Motor neuron (in vitro differentiated cells): Measurements from ENCODE around the gene NOG. TPM values are rescaled to one million over a fixed set of nuclear protein-coding genes. Genes with fewer than 3 reads are reported as not detected.

Experiments
- ATAC-seq, 8 experiments: fragments of 200-7000 bp; cut with Tn5 transposase; replicated peaks in 6 of 8; 2 replicates each; pipeline ENCODE4 v1.8.0; 2021; ENCODE audit warnings: mild to moderate bottlenecking in 8 of 8, moderate library complexity in 8 of 8
- H3K27ac ChIP-seq, 2 donors: fragments of 250-450 bp; sonication (Bioruptor Pico); 2 replicates each; pipeline ENCODE4 v1.9.0; 2021; ENCODE audit warnings: antibody characterized with exemption in 2 of 2, mild to moderate bottlenecking in 2 of 2, moderate library complexity in 1 of 2
- H3K4me1 ChIP-seq, 2 donors: fragments of 250-450 bp; sonication (Bioruptor Pico); replicated peaks in 1 of 2; 2 replicates each; pipeline ENCODE4 v1.6.1; 2021; ENCODE audit warnings: antibody characterized with exemption in 2 of 2, mild to moderate bottlenecking in 2 of 2, moderate library complexity in 1 of 2
- H3K4me3 ChIP-seq, 5 donors: fragments of 250-450 bp; sonication (Bioruptor Pico); 2 replicates each; pipeline ENCODE4 v1.9.0; 2021; ENCODE audit warnings: antibody characterized with exemption in 5 of 5, mild to moderate bottlenecking in 5 of 5, moderate library complexity in 4 of 5
- WGBS, 10 experiments: fragments of 450-650 bp; shearing (Covaris generic); methylation state at CpG; one replicate each; pipeline ENCODE4 v1.0.0; 2022; 5-methylcytosine and 5-hydroxymethylcytosine counted together
- in situ Hi-C, 9 experiments: fragments of 400-800 bp; cut with MboI; loops; one replicate each; pipeline ENCODE4 v1.15.0; 2021; ENCODE audit warnings: low sequenced_read_pairs in 9 of 9, low pct_unique_long_range_greater_than_20kb in 2 of 9; ENCODE audit not compliant: unreplicated experiment in 9 of 9
- total RNA-seq, 8 experiments: library from RNA; unstranded; fragments of 300-600 nt; gene quantifications; 2 replicates each; pipeline versions ENCODE4 v1.2.3 to v1.2.4, GENCODE V29; 2022

The NOG gene
- total RNA-seq, 8 experiments from 2014 or later = 0.56 to 12.2 (median 3.8) TPM

DNA sequence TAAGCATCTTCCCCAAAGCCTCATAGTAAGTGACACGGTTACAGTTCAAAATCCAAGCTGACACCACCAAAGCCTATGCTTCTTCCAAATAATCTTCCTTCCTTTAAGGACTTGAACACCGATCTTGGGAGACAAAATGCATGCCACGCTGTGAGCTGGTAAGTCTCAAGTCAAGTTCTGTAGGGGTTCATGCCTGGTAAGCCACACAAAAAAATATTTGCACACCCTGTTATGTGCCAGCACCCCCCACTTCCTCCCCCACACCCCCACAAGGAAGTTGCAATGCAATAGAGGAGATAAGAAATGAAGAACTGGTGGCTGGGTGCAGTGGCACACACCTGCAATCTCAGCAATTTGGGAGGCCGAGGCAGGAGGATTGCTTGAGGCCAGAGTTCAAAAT is 5.6 kb downstream of the NOG start:
- ATAC-seq = no peak
- in situ Hi-C loops = loop anchor here in 4 of 9 experiments (25.0 kb wide), 3 partner anchors 88 to 338 kb away; no protein-coding TSS in a partner anchor

DNA sequence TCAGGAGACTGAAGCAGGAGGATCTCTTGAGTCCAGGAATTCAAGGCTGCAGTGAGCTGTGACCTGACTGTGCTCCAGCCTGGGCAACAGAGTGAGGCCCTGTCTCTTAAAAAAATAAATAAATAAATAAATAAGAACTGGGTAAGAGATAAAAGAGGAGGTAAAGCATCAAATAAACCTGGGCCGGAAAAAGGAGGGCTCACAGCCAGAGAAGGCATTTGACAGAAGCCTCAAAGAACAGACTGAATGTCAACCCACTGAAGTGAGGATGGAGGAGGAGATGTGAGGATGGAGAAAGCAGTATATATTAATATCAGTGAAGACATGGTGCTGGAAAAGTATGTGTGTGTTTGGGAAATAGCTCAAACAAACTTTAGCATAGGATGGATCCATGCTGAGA is 6.1 kb downstream of the NOG start:
- Histone ChIP-seq H3K4me3 (no peak overlapping the region), H3K4me1 (peaks cover 10 to 17% of the 10 kb centered on the region in 2 donors), H3K27ac (no peak overlapping the region)
- no peak for ATAC-seq
- 33 to 100% (median 100%) methylated on average over 1 of the region's 1 CpG; no CpG with 5 or more reads in 2 of the 10 experiments for WGBS, 10 experiments
- in situ Hi-C loops = loop anchor here in 4 of 9 experiments (25.0 kb wide), 3 partner anchors 88 to 338 kb away; no protein-coding TSS in a partner anchor

More for the DNA sequence above, 5.6 kb downstream of the NOG start:
- H3K27ac ChIP-seq = no peak overlapping the region
- 83 to 100% (median 100%) methylated on average over 1 to 4 of the region's 4 CpGs; no CpG with 5 or more reads in 3 of the 10 experiments for WGBS, 10 experiments
- H3K4me3 ChIP-seq = no peak overlapping the region
- peaks cover 10 to 17% of the 10 kb centered on the region in 2 donors for H3K4me1 ChIP-seq

GRCh38 chr17:56600256-56600655 is 6.8 kb downstream of the NOG start:
- WGBS, 10 experiments = 80 to 100% (median 100%) methylated on average over 1 of the region's 1 CpG; no CpG with 5 or more reads in 3 of the 10 experiments
- in situ Hi-C loops = no loop called here
- no peak for ATAC-seq
- Histone ChIP-seq H3K4me1 (peaks cover 10 to 15% of the 10 kb centered on the region in 2 donors), H3K4me3 (no peak overlapping the region), H3K27ac (no peak overlapping the region)

DNA sequence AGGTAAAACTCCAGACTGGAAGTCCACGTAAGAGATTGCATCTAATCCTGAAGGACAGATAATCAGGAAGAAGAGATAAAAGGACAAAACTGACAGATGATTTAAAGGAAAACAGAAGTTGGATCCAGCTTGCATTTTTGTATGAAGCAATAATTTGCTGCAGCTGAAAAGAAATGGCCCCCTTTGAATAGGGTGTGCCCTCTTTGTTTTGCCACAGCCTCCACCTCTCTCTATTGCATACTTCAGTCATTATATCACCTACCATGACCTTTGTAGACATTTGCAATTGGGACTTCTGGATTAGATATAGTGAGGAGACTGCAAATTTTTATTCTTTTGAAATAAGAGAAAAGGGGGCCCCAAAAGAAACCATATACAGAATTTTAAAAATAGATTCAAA is 8.1 kb downstream of the NOG start:
- no peak overlapping the region for H3K4me3 ChIP-seq
- no peak overlapping the region for H3K27ac ChIP-seq
- WGBS, 10 experiments = 29 to 100% (median 89%) methylated on average over 1 of the region's 1 CpG; no CpG with 5 or more reads in 1 of the 10 experiments
- ATAC-seq = peak in 2 of 8 experiments; percentile 36 to 60
- H3K4me1 ChIP-seq = peaks cover 8 to 10% of the 10 kb centered on the region in 2 donors
- in situ Hi-C loops = no loop called here

GRCh38 chr17:56602292-56603130 is 9.0 kb downstream of the NOG start:
- no peak overlapping the region for H3K4me3 ChIP-seq
- ATAC-seq = peak in 3 of 8 experiments; percentile 42 to 72 (median 47)
- H3K4me1 ChIP-seq = peaks cover 3 to 10% of the 10 kb centered on the region in 2 donors
- no peak overlapping the region for H3K27ac ChIP-seq
- WGBS, 10 experiments = 0 to 100% (median 55%) methylated on average over 1 to 6 of the region's 8 CpGs; no CpG with 5 or more reads in 4 of the 10 experiments
- in situ Hi-C loops = no loop called here

- WGBS, 10 experiments = 20 to 80% (median 62%) methylated on average over 1 to 7 of the region's 7 CpGs; no CpG with 5 or more reads in 2 of the 10 experiments
- ATAC-seq = no peak
- peaks cover under 1 to 3% of the 10 kb centered on the region in 2 donors for H3K4me1 ChIP-seq
- H3K4me3 ChIP-seq = no peak overlapping the region
- H3K27ac ChIP-seq = no peak overlapping the region
- in situ Hi-C loops = no loop called here
These were observed 10.2 kb downstream of the NOG start for GRCh38 chr17:56603486-56604238.

DNA sequence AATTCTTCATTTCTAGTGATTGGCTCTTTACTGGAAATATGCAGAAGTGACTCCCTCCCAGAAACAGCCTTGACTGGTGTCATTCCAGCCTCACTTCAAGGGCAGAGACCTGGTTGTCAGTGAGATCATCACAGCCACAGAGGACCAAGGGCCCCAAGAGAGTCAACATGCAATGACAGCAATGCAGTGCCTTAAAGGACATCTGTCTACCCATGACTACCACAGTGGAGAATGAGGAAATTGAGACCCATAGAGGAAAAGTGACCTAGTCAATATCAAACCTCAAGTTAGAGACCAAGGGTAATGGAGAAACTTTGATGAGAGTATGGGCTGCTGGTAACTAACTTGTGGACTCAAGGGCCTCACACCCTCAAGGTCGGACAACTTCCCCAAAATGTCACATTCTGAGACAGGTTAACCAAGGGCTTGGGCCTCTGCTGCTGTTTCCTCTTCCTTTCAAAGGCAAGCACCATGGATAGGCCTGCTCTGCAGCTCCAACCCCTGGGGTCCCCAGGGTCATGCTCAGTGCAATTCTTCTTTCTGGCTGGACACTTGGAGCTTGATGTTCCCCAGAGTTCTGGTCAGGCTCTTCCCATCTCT is 11.3 kb downstream of the NOG start:
- Histone ChIP-seq H3K27ac (no peak overlapping the region), H3K4me3 (no peak overlapping the region), H3K4me1 (peaks cover 3 to 11% of the 10 kb centered on the region in 2 donors)
- peak in 1 of 8 experiments; percentile 37 for ATAC-seq
- in situ Hi-C loops = no loop called here
- WGBS, 10 experiments = 88 to 100% (median 100%) methylated on average over 1 of the region's 1 CpG; no CpG with 5 or more reads in 7 of the 10 experiments

DNA sequence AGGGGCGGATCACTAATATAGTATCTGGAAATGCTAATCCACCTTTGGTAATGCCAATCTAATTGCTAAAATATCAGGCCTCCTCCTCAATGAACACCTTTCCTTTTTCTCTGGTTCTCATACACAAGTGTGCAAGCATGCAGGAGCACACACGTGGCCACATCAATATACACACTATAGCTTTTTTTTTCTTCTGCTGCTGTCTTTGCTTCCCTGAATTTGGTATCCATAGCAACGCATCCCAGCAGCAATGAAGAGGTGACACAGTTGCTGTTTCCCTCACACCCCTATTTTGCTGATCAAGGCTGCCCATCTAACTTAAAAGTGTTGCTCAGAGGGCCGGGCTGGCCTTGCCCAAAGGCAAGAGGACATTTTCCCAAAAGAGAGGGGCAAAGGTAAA is 15.4 kb downstream of the NOG start:
- 14 to 100% (median 82%) methylated on average over 1 to 3 of the region's 4 CpGs for WGBS, 10 experiments
- in situ Hi-C loops = no loop called here
- peak in 5 of 8 experiments; percentile 55 to 88 (median 66) for ATAC-seq
- H3K4me1 ChIP-seq = peaks cover 3 to 11% of the 10 kb centered on the region in 2 donors
- H3K4me3 ChIP-seq = no peak overlapping the region
- H3K27ac ChIP-seq = no peak overlapping the region

DNA sequence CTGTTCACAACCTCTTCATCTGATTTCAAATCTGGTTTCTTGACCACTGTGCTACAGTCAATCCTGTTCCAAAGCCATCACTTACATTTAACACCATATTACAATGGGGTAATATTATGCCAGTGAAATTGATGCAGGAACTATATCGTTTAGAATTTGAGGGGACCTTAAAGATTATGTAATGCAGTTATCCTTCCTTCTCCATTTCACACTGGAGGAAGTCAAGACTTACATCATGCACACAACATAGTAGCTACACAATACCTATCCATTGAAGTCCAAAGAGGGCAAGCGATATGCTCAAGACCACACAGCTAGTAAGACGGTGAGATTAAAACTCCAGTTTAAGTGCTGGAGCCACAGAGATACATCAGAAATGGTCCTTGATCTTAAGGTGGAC is 16.8 kb downstream of the NOG start:
- no peak for ATAC-seq
- WGBS, 10 experiments = 0 to 100% (median 92%) methylated on average over 1 to 3 of the region's 3 CpGs; no CpG with 5 or more reads in 3 of the 10 experiments
- in situ Hi-C loops = no loop called here
- peaks cover 3 to 11% of the 10 kb centered on the region in 2 donors for H3K4me1 ChIP-seq
- H3K27ac ChIP-seq = no peak overlapping the region
- no peak overlapping the region for H3K4me3 ChIP-seq

DNA sequence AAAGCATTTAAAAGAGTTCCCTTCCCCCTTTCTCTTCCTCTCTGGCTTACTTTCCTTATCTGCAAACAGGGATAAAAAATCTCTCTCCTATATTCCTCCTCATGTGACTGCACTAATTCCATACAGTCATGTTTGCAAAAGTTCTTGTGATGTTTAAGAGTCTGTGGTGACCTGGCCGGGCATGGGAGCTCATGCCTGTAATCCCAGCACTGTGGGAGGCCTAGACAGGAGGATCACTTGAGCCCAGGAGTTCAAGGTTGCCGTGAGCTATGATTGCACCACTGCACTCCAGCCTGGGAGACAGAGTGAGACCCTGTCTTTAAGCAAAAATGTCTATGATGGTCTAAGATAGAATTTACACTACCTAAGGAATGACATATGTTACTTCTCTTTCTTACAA is 19.6 kb downstream of the NOG start:
- 20 to 84% (median 80%) methylated on average over 1 to 2 of the region's 2 CpGs; no CpG with 5 or more reads in 5 of the 10 experiments for WGBS, 10 experiments
- ATAC-seq = no peak
- in situ Hi-C loops = no loop called here
- H3K4me3 ChIP-seq = no peak overlapping the region
- H3K27ac ChIP-seq = no peak overlapping the region
- peaks cover 3 to 11% of the 10 kb centered on the region in 2 donors for H3K4me1 ChIP-seq

DNA sequence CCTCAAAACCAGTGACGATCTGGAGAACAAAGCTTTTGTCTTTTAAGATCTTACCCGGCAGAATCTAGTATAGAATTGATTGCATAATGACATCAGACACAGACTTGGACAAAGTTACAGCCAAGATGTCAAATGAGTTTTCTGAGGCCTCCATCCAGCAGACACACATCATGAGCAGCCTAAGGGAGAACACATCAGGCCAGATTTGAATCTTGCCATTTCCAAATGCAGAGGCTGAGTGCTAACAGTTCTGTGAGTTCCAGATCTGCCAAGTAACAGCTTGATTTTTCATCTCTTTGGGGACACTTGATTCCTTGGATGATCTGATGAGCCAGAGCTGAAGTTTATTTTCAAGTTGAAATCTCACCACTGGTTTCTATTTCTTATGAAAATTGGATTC is 21.0 kb downstream of the NOG start:
- Histone ChIP-seq H3K27ac (no peak overlapping the region), H3K4me3 (no peak overlapping the region), H3K4me1 (peaks cover 2 to 3% of the 10 kb centered on the region in 2 donors)
- ATAC-seq = no peak
- 13 to 93% (median 75%) methylated on average over 2 of the region's 2 CpGs; no CpG with 5 or more reads in 3 of the 10 experiments for WGBS, 10 experiments
- in situ Hi-C loops = no loop called here

DNA sequence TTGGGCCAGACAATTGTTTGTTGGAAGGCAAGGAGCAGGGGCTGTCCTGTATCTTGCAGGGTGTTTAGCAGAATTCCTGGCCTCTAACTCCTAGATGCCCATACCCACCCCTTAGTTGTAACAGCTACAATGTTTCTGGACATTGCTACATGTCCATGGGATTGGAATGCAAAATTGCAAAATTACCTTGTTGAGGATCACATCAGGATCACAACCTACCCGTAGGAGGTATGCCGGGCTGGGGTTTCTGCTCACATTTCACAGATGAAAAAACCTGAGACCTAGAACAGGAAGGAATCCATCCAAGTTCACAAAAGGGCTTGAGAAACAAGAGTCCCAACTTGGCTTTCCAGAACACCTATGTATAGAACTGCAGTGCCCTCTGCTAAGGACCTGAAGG is 22.7 kb downstream of the NOG start:
- no peak for ATAC-seq
- no peak overlapping the region for H3K27ac ChIP-seq
- in situ Hi-C loops = no loop called here
- 83 to 100% (median 92%) methylated on average over 1 to 2 of the region's 2 CpGs; no CpG with 5 or more reads in 4 of the 10 experiments for WGBS, 10 experiments
- no peak overlapping the region for H3K4me3 ChIP-seq
- H3K4me1 ChIP-seq = peaks cover 2 to 15% of the 10 kb centered on the region in 2 donors
